ENCODE results near the gene RBM33. TPM values are rescaled to one million over a fixed set of nuclear protein-coding genes. Genes with fewer than 3 reads are reported as not detected.

The RBM33 gene
- polyA plus RNA-seq, 1 donor, result 44.2 TPM

GRCh38 chr7:155820246-155820645, 175.8 kb downstream of the RBM33 start:
- no peak for DNase-seq

- no peak for DNase-seq
Measured at GRCh38 chr7:155820788-155821187, 176.3 kb downstream of the RBM33 start.

- DNase-seq, result no peak
Measured at GRCh38 chr7:155821851-155822250, 177.4 kb downstream of the RBM33 start.

GRCh38 chr7:155824227-155824886, 179.9 kb downstream of the RBM33 start:
- DNase-seq, result no peak

GRCh38 chr7:155825336-155825735, 180.9 kb downstream of the RBM33 start:
- DNase-seq, result no peak

- DNase-seq, result no peak
Measured at GRCh38 chr7:155829796-155830470, 185.5 kb downstream of the RBM33 start.

Other genes starting within 250 kb of the RBM33 start
- gene EN2, start 186.5 kb upstream of the RBM33 start, polyA plus RNA-seq (ENCODE audit: insufficient read length), result 0.03 TPM
- gene CNPY1, start 98.1 kb upstream of the RBM33 start, polyA plus RNA-seq (ENCODE audit: insufficient read length), result not detected
- 2.1 TPM for gene SHH, start 167.8 kb downstream of the RBM33 start, polyA plus RNA-seq (ENCODE audit: insufficient read length)

All from left kidney (tissue), 2 donors.